Adrenal gland (tissue), 12 donors: ENCODE measurements around the gene RYR2. TPM values are rescaled to one million over a fixed set of nuclear protein-coding genes. Genes with fewer than 3 reads are reported as not detected.

ENCODE experiments used
- DNase-seq, 7 donors: peaks; one replicate each; pipeline ENCODE4 v3.0.0-alpha.2; 2019 to 2020
- H3K27ac ChIP-seq, 5 donors: fragments of 200-600 bp; sonication (generic) in 4 of 5; 1 replicate in 3 of 5; 2 replicates in 2 of 5; pipeline versions ENCODE4 v1.5.1 to v1.8.0; 2016 to 2020; ENCODE audit warnings: mild to moderate bottlenecking in 1 of 5
- H3K27me3 ChIP-seq: fragments of 200-600 bp; 2 replicates; pipeline ENCODE4 v1.8.0; 2021
- H3K36me3 ChIP-seq, 2 donors: fragments of 200-600 bp; replicated peaks in 1 of 2; 1 replicate in 1 of 2; 2 replicates in 1 of 2; pipeline versions ENCODE4 v1.5.1 to v1.8.0; 2018 to 2022
- H3K4me1 ChIP-seq, 2 donors: fragments of 200-600 bp; replicated peaks in 1 of 2; 1 replicate in 1 of 2; 2 replicates in 1 of 2; pipeline versions ENCODE4 v1.5.1 to v1.8.0; 2018 to 2021
- H3K4me3 ChIP-seq, 4 donors: fragments of 200-600 bp; sonication (generic) in 3 of 4; one replicate each; pipeline ENCODE4 v1.5.1; 2016 to 2018
- H3K9me3 ChIP-seq, 3 donors: fragments of 200-600 bp; sonication (generic) in 1 of 3; replicated peaks in 1 of 3; 1 replicate in 2 of 3; 2 replicates in 1 of 3; pipeline versions ENCODE4 v1.5.1 to v1.8.0; 2016 to 2021
- CTCF ChIP-seq, 6 experiments: fragments of 450-650 bp in 4 of 6; fragments of 200-600 bp in 2 of 6; sonication (generic) in 1 of 6; IDR thresholded peaks; 1 replicate in 5 of 6; 2 replicates in 1 of 6; pipeline versions ENCODE4 v1.5.1 to v1.8.0; 2016 to 2021; ENCODE audit warnings: antibody characterized with exemption in 6 of 6, mild to moderate bottlenecking in 2 of 6, moderate library complexity in 1 of 6
- POLR2A ChIP-seq, 2 donors: fragments of 450-650 bp; IDR thresholded peaks; one replicate each; pipeline ENCODE4 v1.6.1; 2017; ENCODE audit warnings: antibody characterized with exemption in 2 of 2, mild to moderate bottlenecking in 2 of 2, moderate library complexity in 1 of 2
- WGBS, 4 donors: extraction: QIAGEN DNeasy Blood & Tissue Kit in 2 of 4; methylation state at CpG; one replicate each; pipeline versions ENCODE4 v1.1.5 to v1.1.7; 2013 to 2017; 5-methylcytosine and 5-hydroxymethylcytosine counted together
- intact Hi-C, 2 donors: fragments of 100-400 bp; cut with DNase I; formaldehyde crosslinking; loops; one replicate each; pipeline versions ENCODE4 v1.14.1 to v1.15.0; 2022 to 2023
- polyA plus RNA-seq, 3 donors: library from polyadenylated mRNA; stranded (reverse); fragments of 200-250 nt in 2 of 3; fragments of 350-450 nt in 1 of 3; fragmentation: Illumina TruSeq in 1 of 3; extraction: RNeasy Lipid Tissue Mini Kit (QIAGEN cat#74804) in 1 of 3; gene quantifications; one replicate each; pipeline ENCODE4 v1.2.3, GENCODE V29; 2013 to 2014
- total RNA-seq, 9 donors: library from RNA; depleted of rRNA in 4 of 9; stranded (reverse); fragments of >200 nt in 4 of 9; fragments of 120-200 nt in 1 of 9; fragmentation: NEBNext Ultra II Directional in 1 of 9; extraction: Animal tissue kit (Norgen Biotek cat#: 25700) in 1 of 9; gene quantifications; one replicate each; pipeline versions ENCODE4 v1.1.0 to v1.2.4, GENCODE V29; 2013 to 2023
- donor health status: healthy with polysubstance abuse.
- donor health status: Bipolar disorder and iron deficiency.
- donor health status: DM: yes; HTN: yes; CAD: no.
- donor health status: DM: no; HTN: no; CAD: no.
- donor health status: DM: no; HTN: no; CAD: no.
- donor health status: DM: yes; HTN: yes; CAD: no.

Gene RYR2
- total and polyA plus RNA-seq, 12 donors, result 0.07 to 6.3 (median 0.18) TPM; not detected in 1

GRCh38 chr1:237306726-237307125 lies 264.7 kb downstream of the RYR2 start:
- Histone ChIP-seq H3K27me3 (no peaks in the 10 kb centered on the region), H3K4me3 (no peak overlapping the region), H3K36me3 (no peaks in the 10 kb centered on the region), H3K9me3 (no peaks in the 10 kb centered on the region), H3K27ac (no peak overlapping the region), H3K4me1 (no peaks in the 10 kb centered on the region)
- DNase-seq, result no peak
- 74 to 83% (median 78%) methylated on average over 8 of the region's 8 CpGs for WGBS, 4 donors
- TF ChIP-seq POLR2A (IDR thresholded peaks at IDR 0.05) (no peak), CTCF (IDR thresholded peaks at IDR 0.05) (no peak)
- intact Hi-C loops, result no loop called here

DNA sequence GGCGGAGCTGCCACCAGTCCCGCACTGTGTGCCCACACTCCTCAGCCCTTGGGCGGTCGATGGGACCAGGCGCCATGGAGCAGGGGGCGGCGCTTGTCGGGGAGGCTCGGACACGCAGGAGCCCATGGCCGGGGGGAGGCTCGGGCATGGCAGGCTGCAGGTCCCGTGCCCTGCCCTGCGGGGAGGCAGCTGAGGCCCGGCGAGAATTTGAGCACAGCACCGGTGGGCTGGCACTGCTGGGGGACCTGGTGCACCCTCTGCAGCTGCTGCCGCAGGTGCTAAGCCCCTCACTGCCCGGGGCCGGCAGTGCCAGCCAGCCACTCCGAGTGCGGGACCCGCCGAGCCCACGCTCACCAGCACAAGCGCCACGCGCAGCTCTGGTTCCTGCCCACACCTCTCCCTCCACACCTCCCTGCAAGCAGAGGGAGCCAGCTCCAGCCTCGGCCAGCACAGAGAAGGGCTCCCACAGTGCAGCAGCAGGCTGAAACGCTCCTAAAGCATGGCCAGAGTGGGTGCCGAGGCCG lies 267.7 kb downstream of the RYR2 start:
- Histone ChIP-seq H3K36me3 (no peaks in the 10 kb centered on the region), H3K4me1 (no peaks in the 10 kb centered on the region), H3K4me3 (no peak overlapping the region), H3K27me3 (no peaks in the 10 kb centered on the region), H3K9me3 (no peaks in the 10 kb centered on the region), H3K27ac (no peak overlapping the region)
- 91 to 95% (median 91%) methylated on average over 12 to 32 of the region's 32 CpGs for WGBS, 4 donors
- no peak for TF ChIP-seq CTCF (IDR thresholded peaks at IDR 0.05)
- TF ChIP-seq POLR2A (IDR thresholded peaks at IDR 0.05), result no peak
- intact Hi-C loops, result no loop called here
- no peak for DNase-seq

DNA sequence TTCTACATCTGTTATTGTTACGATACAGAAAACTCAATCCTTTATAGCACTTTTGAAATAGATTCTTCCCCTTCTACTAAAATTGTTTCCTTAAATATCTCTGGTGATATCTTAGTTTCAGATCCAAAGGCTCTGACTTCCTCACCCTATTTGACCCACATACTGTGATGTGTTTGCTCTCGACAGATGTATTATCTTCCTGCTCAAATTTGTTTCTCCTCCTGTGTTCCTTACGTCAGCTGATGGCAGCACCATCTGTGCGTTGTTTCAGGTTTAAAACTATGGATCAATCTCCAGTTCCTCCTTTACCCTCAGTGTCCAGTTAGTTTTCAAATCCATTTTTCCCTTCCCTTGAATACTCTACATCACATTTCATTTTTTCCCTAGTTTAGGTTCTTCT lies 274.4 kb downstream of the RYR2 start:
- no peak for DNase-seq
- 47 to 63% (median 57%) methylated on average over 4 of the region's 4 CpGs for WGBS, 4 donors
- H3K27ac ChIP-seq, result no peak overlapping the region

DNA sequence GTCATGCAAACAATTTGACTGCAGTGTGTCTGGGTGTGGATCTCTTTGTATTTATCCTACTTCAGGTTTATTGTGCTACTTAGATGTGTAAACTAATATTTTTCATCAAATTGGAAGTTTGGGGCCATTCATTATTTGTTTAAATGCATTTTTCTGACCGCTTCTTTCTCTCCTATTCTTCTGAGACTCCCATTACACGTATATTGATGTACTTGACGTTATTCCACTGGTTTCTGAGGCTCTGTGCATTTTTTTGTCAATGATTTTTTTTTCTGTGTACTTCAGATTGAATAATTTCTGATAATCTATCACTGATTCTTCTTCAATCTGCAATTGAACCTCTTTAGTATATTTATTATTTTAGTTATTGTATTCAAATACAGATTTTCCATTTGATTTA lies 276.8 kb downstream of the RYR2 start:
- WGBS, 4 donors, result 74 to 90% (median 77%) methylated on average over 3 of the region's 3 CpGs
- Histone ChIP-seq H3K27me3 (no peaks in the 10 kb centered on the region), H3K27ac (no peak overlapping the region), H3K36me3 (no peaks in the 10 kb centered on the region), H3K4me3 (no peak overlapping the region), H3K4me1 (no peaks in the 10 kb centered on the region), H3K9me3 (no peaks in the 10 kb centered on the region)
- DNase-seq, result no peak
- intact Hi-C loops, result no loop called here
- no peak for TF ChIP-seq CTCF (IDR thresholded peaks at IDR 0.05)
- no peak for TF ChIP-seq POLR2A (IDR thresholded peaks at IDR 0.05)

More for the DNA sequence above, 274.4 kb downstream of the RYR2 start:
- Histone ChIP-seq H3K9me3 (no peaks in the 10 kb centered on the region), H3K36me3 (no peaks in the 10 kb centered on the region), H3K4me3 (no peak overlapping the region), H3K27me3 (no peaks in the 10 kb centered on the region), H3K4me1 (no peaks in the 10 kb centered on the region)
- intact Hi-C loops, result no loop called here
- no peak for TF ChIP-seq POLR2A (IDR thresholded peaks at IDR 0.05)
- no peak for TF ChIP-seq CTCF (IDR thresholded peaks at IDR 0.05)
